NOMO-1 treated with dmso at 0.1 percent for 144 hours (cell line): ENCODE data around the gene PNO1.
"Not testable (repeated sequence)": the region's sequence is repeated elsewhere in the genome, so short reads cannot be mapped to it uniquely, and the experiment has no call there.

Experiments used
- DNase-seq: peaks from one replicate; lab custom pipeline; 2025; ENCODE audit not compliant: unreplicated experiment; lab: John Stamatoyannopoulos, UW

PNO1 gene

DNA sequence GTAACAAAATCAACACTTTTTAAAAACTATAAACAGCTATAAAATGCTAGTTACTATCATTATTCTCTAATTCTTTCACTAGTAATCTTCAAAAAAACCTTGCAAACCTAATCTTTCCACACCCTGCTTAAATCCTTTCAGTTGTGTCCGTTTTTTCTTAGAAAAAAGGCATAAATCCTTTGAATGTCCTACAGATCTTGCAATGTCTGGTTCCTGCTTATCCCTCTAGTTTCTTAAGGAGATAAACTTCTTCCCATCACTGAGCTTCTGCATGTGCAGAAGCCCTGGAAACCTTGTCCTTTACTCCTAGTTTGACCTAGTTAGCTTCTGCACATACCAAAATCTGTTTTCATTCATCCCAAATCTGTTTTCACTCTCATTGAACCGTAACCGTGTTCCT, 1.3 kb upstream of the PNO1 start:
- DNase-seq = no peak

DNA sequence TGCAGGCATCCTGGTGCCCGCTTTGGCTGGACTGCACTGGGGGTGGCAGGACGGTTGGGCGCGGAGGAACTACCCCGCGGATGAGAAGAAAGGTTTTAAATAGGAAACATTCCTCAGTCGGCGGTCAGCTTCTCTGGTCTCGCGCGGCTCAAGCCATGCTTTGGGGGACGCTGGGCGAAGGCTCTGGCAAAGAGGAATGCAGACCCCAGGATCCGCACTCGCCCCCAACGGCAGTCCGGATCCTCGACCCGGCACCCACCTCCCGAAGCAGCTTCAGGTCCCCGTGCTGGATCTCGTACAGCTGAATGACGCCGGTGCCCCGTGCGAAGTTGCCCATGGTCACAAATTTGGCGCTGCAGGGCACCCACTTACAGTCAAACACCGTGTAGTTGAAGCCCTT, 686 bp upstream of the PNO1 start:
- DNase-seq = no peak

DNA sequence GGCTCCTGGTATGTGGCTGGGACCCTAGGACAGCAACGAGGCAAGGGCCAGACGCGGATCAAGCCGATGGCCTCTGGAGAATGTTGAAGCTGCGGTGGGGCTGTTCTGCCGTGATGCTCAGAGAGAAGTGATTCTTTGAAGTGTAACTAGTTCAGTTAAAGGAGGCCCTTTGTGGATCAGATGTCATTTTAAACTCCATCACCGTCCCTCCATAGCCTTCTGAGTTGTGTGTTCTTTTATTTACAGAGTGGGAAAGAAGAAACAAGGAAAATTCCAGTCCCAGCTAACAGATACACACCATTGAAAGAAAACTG, 403 bp downstream of the PNO1 start:
- DNase-seq = no peak

DNA sequence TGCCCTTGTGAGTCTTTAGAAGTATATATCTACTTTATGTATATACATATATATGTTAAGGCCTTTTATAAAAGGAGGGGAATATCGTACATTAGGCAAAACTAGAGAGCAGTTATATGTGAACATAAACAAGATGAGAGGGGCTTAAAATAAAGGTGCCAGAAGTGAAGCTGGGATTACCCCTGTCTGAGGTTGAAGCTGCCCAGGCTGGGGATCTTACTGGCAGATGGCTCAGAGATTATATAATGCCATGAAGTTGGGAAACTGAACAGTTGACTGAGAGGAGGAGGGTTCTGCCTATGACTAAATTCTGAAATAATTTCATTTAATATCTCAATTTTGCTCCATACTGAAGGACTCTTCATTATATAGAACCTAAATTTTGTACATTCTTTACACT, 6.0 kb downstream of the PNO1 start:
- no peak for DNase-seq

DNA sequence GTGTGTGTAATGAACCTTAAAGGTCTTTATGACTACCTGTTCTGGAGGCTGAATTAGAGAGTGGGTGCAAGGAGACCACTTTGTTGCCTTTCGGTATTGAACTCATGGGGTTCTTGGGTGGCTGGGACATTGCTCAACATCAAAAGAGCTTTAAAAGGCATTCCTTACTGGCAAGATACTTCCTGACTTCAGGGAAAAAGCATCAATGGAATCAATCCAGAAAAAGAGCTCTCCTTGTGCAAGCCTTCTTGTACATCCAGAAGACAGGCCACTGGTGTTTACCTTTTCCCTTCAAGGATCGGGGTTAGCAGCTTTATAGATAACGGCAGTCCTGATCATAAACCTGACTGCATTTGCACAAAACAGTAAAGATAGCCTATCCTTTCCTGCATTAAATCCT, 9.5 kb downstream of the PNO1 start:
- no peak for DNase-seq

DNA sequence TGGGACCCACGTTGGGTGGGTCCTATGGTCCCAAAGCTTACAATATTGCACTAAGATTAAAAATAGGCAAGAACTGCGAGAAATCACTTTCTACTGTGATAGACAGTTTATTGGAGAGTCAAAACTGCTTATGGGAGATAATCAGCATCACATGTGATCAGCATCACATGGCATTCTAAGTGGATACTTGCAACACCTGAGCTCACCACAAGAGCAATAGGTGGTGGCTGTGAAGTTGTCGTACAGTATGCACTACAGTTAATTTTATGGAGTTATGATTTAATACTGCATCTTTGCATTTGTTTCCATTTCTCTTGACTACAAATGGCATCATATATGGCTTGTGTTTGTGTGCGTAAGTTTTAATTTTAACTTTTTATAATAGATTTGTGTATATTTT, 11.6 kb downstream of the PNO1 start:
- no peak for DNase-seq

DNA sequence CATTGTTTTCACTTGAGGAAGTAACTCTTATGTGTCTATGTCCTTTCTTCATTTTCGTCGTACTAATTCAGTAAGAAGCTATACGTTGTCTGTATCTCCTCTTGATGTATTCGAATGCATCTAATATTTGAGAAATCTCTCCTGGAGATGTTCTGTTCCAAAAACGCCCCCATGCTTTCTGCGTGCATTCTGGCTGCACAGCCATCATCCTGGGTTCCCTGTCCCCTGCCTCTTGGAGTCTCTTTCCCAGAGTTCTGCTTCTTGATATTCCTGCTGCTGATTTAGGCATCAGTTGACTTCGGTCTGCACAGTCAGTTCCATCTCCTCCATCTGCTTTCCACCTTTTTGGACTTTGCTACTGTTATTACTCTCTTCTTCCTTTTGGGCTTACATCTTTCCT, 13.5 kb downstream of the PNO1 start:
- DNase-seq = no peak

DNA sequence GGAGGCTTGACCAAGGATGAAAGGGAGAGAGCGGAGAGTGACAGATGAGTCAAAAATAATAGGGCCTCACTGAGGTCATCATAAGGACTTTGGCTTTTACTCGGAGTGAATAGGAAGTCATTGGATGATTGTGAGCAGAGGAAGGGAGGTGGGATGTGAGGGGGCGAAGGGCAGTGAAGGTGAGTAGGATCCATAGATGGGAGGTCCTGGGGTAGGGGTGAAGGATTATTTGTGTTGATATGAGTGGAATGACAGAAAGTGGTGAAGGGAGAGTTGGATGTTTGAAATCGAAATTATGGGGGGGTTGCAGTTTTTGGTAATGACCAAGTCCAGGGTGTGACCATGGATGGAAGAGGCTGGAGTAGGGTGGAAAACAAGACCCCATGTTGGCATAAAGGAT, 14.0 kb downstream of the PNO1 start:
- DNase-seq = no peak

DNA sequence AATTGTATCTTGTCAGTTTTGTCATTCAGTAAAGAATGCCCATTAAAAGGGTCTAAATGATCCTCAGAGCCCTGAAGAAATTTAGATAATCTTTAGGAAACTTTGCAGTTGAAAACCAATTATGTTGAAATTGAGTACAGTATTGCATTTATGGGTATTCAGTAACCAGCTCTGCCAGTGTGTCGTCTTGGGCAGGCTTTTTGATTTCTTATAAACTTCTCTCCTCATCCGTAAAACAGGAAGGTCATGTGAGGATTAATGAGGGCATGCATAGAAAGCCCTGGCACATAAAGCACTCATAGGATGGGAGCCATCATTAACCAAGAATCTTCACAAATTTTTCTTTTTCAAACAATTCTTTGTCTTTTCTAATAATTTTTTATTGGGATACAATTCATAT, 14.8 kb downstream of the PNO1 start:
- DNase-seq = no peak

DNA sequence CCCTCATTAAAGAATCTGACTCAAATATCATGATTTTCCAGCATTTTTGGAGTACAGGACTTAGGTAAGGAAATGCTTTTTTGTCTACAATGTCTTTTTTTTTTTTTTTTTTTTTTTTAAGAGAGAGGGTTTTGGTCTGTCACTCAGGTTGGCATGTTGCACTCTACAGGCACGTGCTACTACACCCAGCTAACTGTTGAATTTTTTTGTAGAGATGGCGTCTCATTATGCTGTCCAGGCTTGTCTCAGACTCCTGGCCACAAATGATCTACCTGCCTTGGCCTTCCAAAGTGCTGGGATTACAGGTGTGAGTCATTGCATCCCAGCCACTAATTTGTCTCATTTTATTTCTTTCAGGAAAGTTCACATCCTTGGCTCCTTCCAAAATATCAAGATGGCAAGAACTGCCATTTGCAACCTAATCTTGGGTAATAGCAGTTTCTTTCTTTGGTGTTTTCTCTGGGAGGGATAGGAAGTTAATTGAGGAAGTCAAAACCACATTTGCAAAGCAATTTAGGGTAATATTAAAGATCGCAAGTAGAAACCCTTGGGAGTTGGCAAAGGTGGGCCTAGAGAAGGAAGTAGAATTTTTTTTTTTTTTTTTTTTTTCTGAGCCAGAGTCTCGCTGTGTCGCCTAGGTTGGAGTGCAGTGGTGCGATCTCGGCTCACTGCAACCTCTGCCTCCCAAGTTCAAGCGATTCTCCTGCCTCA, 15.5 kb downstream of the PNO1 start:
- peak; percentile 93 for DNase-seq

DNA sequence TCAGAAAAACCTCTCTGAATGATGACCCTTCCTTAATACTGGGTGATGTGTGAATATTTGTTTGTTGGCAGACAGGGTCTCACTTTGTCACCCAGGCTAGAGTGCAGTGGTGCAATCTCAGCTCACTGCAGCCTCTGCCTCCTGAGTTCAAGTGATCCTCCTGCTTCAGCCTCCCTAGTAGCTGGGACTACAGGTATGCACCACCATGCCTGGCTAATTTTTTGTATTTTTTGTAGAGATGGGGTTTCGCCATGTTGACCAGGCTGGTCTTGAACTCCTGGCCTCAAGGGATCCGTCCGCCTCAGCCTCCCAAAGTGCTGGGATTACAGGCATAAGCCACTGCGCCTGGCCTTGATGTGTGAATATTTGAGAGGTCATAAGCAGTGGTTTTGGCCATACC, 17.5 kb downstream of the PNO1 start:
- not testable (repeated sequence) for DNase-seq

DNA sequence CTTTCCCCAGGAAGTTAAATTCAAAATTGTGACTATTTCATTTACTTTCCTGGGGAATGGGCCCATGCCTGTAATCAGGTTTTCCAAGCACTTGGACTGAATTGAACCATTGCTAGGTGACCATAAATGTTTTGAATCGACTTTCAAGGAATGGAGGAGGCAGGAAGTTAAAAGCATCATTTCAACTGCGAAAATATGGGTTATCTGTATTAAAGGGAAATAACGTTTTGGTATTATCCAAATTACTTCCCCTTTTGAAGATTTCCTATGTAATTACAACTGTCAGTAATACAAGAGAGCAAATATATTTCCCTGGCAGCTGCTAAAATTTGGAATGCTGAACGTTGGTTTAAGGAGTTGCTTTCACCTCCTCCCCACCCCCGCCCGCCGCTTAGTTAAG, 19.0 kb downstream of the PNO1 start:
- DNase-seq = no peak

DNA sequence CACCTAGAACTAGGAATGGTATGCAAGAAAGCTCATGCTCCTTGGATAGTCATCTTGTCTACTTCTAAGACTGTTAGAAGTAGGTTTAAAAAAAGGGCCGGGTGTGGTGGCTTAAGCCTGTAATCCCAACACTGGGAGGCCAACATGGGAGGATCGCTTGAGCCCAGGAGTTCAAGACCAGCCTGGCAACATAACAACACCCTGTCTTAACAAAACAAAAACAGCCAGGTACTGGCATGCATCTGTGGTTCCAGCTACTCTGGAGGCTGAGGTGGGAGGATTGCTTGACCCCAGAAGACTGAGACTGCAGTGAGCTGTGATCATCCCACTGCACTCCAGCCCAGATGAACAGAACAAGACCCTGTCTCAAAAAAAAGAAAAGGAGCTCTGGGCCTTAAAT, 19.9 kb downstream of the PNO1 start:
- DNase-seq = no peak

DNA sequence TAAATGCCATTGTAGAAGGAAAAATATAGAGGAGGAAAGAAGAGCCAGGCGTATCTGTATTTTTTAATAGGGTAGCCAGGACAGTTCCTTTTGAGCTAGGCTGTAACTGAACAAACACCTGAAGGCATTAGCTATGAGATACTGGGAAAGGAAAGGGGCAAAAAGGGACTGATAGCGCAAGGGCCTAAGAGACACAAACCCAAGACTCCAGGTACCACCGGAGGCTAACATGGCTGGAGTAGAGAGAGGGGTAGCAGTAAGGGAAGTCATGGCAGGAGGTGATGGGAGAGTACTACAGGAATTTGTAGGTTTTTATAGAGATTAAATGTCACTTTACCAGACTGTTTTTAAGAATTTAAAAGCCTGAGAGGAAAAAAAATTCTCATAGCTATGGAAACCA, 20.7 kb downstream of the PNO1 start:
- DNase-seq = no peak

DNA sequence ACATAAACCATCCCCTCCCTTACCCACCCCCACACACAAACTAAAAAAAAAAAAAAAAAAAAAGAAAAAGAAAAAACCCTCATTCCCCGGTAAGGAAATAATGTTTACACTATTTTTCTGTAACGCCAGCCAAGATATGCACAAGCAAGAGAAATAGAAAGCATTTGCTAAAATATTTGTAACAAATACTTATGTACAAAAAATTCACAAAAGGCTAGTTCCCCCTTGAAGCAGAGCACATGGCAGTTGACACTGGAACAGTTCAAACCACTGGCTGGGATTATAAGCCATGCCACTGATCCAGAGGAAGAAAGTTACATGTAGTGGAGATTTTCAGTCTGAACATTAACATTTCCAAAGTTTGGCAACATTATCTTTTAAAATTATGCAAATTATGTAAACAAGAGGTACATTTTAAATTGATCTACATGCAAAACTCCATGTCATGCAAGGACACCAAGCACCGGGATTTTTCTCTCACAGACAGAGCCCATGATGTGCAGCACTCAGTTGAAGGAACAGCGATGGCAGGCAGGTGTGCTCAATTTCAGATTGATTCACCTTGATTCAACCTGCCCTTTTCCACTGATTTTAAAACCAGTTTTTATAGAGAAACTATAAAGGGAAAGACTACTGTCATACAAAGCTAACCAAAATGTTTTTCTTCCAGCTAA, 21.4 kb downstream of the PNO1 start:
- no peak for DNase-seq

DNA sequence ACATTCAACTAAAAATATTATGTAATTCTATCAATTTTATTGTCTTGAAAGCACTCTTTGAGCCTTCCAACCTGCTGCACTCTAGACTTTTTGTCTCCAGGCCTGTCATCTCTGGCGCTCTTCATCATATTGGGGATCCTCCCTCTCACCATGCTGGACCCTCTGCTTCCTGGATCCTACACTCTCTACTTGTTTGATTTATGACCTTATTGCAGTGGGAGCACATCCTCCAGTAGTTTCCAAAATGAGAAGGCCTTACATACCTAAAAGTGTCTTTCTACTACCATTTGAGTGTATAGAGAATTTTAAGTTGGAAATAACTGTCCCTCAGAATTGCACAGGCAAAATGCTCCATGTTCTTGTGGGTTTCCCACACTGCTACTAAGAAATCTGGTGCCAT, 25.2 kb downstream of the PNO1 start:
- no peak for DNase-seq

DNA sequence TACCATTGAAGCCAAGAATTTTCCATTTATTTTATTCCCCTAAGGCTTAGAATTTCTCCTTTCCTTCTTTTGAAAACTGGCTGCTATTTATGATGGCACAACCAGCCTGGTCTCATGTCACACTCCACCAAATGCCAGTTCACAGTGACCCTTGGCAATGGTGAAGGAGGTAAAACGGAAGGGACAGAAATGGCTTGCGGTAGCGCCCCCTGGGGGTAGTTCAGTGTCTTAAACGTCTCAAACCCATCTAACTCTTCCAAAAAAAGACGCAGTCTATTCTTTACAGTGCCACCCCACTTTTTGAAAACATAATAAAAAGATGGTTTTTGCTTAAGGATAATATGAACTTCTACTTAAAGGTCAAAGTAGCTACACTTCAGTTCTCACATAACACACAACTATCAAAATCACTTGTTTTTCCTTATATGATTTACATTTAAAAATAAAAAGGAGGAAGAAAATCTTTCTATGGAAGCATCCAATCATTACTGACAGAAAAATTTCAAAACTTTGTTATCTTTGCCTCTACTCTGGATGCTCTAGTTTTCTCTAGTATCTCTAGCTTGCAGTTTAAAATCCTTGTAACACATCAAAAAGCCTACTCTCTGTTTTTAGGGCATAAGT, 28.0 kb downstream of the PNO1 start:
- peak; percentile 38 for DNase-seq

DNA sequence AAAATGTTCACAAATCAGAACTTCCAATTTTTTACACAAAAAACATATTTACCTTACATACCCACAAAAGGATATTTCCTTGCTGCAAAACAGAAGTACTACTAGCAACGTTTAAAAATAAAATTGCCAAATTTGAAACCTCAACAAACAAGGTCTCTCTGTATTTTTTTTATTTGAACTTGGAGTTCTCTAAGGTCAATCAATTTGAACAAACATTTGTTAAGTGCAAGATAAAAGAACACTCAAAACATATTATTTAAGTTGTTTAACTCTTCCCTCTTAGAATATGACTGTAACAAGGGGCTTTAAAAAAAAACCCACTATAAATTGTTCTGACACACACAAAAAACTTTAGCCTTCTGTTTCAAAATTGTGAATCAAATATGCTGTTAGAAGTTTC, 29.6 kb downstream of the PNO1 start:
- DNase-seq = no peak

DNA sequence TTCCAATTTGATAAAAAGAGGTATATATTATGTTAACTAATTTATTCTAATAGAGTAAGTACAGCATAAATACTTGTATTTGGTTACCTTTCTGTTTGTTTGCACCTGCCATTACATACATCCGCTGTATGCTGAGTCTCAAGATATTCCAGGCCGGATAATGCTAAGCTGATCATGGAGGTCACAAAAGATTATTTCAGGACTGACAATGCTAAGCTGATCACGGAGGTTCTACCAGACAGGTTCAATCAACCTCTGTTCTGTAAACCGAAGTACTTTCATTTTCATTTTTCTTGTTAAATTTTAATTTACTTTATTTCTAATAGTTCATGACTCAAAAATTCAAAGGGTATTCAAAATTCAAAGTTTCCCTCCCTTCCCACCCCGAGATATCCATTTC, 31.1 kb downstream of the PNO1 start:
- DNase-seq = no peak

DNA sequence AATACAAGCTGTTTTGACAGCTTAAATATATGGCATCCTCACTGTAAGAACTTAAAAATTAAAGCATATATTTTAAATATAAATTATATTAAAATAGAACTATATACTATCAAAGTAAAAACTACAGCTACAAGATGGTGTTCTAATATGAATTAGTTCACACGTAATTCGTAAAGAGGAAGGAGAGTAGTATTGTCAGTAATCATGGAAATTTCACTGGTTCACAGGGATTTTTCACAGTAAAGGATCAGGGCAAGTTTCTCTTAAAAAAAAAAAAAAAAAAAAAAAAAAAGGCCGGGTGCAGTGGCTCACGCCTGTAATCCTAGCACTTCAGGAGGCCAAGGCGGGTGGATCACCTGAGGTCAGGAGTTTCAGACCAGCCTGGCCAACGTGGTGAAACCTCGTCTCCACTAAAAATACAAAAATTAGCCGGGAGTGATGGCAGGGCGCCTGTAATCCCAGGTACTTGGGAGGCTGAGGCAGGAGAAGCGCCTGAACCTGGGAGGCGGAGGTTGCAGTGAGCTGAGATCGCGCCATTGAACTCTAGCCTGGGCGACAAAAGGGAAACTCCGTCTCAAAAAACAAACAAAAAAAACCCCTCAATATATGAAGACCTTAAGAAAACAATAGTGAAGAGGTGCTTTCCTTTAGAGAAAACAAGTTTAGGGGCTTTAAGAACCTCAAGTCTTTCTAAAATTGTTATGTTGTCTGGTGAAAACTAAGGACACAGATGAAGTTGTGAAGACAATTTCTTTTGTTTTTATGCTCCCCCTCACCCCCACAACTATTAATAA, 32.5 kb downstream of the PNO1 start:
- no peak for DNase-seq

DNA sequence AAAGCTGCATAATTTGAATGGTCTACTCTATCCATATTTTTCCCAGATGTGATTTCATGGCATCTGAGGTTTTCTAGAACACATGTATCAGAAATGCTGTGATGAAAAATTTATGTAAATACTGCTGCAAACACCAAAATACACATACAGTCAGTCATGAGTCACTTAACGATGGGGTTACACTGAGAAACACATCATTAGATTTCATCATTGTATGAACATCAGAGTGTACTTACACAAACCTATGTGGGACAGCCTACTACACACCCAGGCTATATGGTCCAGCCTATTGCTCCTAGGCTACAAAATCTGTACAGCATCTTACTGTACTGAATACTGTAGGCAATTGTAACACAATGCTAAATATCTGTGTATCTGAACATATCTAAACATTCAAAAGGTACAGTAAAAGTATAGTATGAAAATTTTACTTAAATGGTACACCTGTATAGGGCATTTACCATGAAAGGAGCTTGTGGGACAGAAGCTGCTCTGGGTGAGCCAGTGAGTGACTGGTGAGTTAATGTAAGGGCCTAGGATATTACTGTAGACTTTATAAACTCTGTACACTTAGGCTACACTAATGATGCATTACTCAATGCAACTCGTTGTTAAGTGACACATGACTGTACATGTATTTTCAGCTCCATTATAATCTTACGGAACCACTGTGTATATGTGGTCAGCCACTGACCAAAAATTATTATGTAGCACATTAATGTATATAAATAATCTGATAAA, 33.5 kb downstream of the PNO1 start:
- DNase-seq = no peak
